Lower lobe of right lung (tissue), 2 donors: ENCODE measurements around the gene PHF23. TPM values are rescaled to one million over a fixed set of nuclear protein-coding genes. Genes with fewer than 3 reads are reported as not detected.

Experiments used
- ATAC-seq, 2 donors: fragments of 200-7000 bp; cut with Tn5 transposase; one replicate each; pipeline ENCODE4 v1.9.1; 2020 to 2022; ENCODE audit warnings: mild to moderate bottlenecking in 2 of 2, moderate library complexity in 2 of 2
- DNase-seq: peaks from one replicate; pipeline ENCODE4 v3.0.0-alpha.2; 2020
- H3K27ac ChIP-seq: fragments of 200-600 bp; one replicate; pipeline ENCODE4 v1.8.0; 2022
- H3K27me3 ChIP-seq: fragments of 200-600 bp; one replicate; pipeline ENCODE4 v1.8.0; 2022; ENCODE audit warnings: low read depth
- H3K36me3 ChIP-seq: fragments of 200-600 bp; one replicate; pipeline ENCODE4 v1.8.0; 2022; ENCODE audit warnings: mild to moderate bottlenecking
- H3K4me1 ChIP-seq: fragments of 200-600 bp; one replicate; pipeline ENCODE4 v1.8.0; 2022
- H3K4me3 ChIP-seq: fragments of 200-600 bp; one replicate; pipeline ENCODE4 v1.8.0; 2022; ENCODE audit warnings: mild to moderate bottlenecking
- H3K9me3 ChIP-seq: fragments of 200-600 bp; one replicate; pipeline ENCODE4 v1.8.0; 2022
- intact Hi-C: fragments of 100-400 bp; cut with DNase I; formaldehyde crosslinking; loops from one replicate; pipeline ENCODE4 v1.11.0; 2022
- total RNA-seq: library from RNA; stranded (reverse); fragmentation: NEBNext Ultra II Directional; extraction: Animal tissue kit (Norgen Biotek cat#: 25700); gene quantifications from one replicate; pipeline ENCODE4 v1.2.1, GENCODE V29; 2021
- TF ChIP-seq, protein P1 (sequence below): fragments of 200-600 bp; IDR thresholded peaks from one replicate; pipeline ENCODE4 v1.8.0; 2022; ENCODE audit warnings: antibody characterized with exemption, mild to moderate bottlenecking
- donor health status: DM: no; HTN: yes; CAD: no; lungs with severe emphysema.

PHF23 gene
- total RNA-seq, 1 donor from 2014 or later = 33.9 TPM

DNA sequence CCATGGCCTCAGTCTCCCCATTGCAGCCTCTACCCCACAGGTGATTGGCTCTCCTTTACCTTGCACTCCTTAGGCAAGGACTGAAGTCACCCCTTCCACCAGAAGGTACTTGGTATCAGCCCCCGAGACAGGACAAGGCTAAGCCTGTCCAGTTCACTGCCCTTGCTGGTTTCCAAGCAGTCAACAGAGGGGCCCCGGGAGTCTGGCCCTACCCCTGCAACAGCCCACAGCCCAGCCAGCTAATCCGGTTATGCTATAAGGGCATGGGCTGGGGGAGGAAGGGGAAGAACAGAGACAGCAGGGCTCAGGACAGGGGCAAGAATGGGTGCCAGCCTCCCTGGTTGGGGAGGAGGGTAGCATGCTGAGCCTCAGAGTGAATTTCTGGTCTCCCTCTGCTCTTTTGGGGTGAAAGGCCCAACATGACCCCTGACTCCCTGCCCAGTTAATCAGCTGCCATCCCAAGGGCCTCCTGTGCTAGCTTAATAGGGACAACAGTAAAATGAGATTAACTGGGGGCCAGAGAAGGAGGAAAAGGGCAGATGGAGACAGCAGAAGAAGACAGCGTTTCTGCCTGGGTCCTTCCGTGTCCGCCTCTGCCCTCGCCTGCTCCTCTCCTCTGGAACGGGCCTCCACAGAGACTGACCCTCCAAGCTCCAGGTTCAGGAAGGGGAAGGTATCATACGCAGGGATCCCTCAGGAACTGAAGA is 30.4 kb downstream of the PHF23 start:
- Histone ChIP-seq H3K27ac (no peak overlapping the region), H3K4me1 (peaks cover 11% of the 10 kb centered on the region), H3K27me3 (no peaks in the 10 kb centered on the region), H3K9me3 (no peaks in the 10 kb centered on the region), H3K36me3 (peaks cover 1% of the 10 kb centered on the region), H3K4me3 (no peak overlapping the region)
- TF ChIP-seq, protein P1, sequence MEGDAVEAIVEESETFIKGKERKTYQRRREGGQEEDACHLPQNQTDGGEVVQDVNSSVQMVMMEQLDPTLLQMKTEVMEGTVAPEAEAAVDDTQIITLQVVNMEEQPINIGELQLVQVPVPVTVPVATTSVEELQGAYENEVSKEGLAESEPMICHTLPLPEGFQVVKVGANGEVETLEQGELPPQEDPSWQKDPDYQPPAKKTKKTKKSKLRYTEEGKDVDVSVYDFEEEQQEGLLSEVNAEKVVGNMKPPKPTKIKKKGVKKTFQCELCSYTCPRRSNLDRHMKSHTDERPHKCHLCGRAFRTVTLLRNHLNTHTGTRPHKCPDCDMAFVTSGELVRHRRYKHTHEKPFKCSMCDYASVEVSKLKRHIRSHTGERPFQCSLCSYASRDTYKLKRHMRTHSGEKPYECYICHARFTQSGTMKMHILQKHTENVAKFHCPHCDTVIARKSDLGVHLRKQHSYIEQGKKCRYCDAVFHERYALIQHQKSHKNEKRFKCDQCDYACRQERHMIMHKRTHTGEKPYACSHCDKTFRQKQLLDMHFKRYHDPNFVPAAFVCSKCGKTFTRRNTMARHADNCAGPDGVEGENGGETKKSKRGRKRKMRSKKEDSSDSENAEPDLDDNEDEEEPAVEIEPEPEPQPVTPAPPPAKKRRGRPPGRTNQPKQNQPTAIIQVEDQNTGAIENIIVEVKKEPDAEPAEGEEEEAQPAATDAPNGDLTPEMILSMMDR = no peak
- no peak for ATAC-seq
- no peak for DNase-seq
- intact Hi-C loops = no loop called here

DNA sequence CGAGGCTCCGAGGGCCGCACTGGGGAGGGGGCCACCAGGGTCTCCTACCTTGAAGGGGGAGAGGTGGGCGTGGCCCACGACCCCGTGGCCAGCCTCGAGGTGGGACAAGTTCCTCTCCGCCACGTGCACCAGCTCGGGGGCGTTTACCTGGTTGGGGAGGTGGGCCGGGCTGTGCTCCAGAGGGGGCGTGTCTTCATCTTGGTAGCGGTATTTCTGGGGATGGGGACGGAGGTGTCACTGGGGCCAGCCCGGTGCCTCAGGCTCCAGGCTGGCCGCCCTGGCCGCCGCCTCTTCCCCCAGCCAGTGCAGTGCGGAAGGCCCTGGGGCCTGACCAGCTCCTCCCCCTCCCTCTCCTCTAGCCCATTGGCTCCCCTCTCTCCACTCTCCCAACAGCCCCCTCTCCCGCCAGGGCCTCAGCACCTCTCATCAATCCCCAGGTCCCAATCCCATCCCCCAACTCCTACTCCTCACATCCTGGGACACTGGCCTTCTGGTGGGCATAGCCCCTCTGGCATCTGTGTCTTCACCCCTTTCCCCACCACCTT is 31.2 kb downstream of the PHF23 start:
- Histone ChIP-seq H3K4me3 (no peak overlapping the region), H3K27me3 (no peaks in the 10 kb centered on the region), H3K4me1 (peaks cover 4% of the 10 kb centered on the region), H3K9me3 (no peaks in the 10 kb centered on the region), H3K36me3 (peaks cover 9% of the 10 kb centered on the region), H3K27ac (no peak overlapping the region)
- ATAC-seq (no peak), DNase-seq (no peak)
- TF ChIP-seq, protein P1 = no peak
- intact Hi-C loops = no loop called here

DNA sequence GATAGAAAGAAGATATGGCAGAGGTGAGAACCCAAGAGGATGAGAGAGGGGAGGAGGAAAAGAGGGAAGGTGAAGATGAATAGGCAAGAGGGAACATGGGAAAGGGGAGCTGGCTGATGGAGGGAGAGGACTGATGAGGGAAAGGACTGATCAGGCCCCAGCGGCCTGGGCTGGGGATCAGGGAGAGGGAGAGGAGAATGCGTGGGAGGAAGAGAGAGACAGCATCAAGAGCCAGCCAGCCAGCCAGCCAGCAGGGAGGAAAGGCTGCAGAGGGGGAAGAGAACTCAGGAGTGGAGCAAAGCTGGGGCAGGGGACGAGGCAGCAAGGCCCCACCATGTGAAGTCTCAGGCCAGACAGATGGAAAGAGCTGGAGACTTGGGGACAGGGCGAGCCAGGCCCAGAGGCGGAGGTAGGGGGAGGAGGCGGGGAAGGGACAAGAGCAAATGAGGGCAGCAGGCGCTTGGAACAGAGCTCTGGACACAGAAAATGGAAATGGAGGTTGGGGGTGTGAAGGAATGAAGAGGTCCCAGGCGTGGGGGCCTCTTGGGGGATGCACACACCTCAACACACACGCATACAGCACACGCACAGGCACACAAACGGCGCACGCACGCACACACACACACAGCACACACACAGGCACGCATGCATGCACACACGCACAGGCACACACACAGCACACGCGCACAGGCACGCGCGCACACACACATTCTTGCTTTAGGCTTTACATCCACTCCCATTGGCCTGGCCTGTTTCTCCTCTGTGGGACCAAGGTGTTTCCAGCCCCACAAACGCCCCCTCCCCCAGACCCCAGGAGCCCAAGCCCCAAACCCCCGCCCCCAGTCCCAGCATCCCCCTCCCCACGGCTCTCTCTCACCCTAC is 31.9 kb downstream of the PHF23 start:
- H3K9me3 ChIP-seq = no peaks in the 10 kb centered on the region
- intact Hi-C loops = no loop called here
- TF ChIP-seq, protein P1 = no peak
- H3K4me3 ChIP-seq = no peak overlapping the region
- no peak for DNase-seq
- no peak overlapping the region for H3K27ac ChIP-seq
- peaks cover 4% of the 10 kb centered on the region for H3K4me1 ChIP-seq
- no peak for ATAC-seq
- peaks cover 17% of the 10 kb centered on the region for H3K36me3 ChIP-seq
- H3K27me3 ChIP-seq = no peaks in the 10 kb centered on the region

DNA sequence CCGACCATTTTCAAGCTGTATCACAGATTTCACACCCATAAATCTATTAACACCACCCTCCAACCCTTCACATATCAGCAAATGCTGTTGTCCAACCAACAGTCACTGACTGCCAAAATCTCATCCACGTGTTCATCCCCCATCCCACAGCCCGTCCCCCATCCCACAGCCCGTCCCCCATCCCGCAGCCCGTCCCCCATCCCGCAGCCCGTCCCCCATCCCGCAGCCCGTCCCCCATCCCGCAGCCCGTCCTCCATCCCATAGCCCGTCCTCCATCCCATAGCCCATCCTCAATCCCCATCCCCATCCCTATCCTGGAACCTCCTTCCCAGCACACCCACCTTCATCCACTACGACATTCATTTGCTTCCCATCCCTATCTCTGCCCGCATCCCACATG is 33.7 kb downstream of the PHF23 start:
- DNase-seq = no peak
- Histone ChIP-seq H3K4me1 (peaks cover 4% of the 10 kb centered on the region), H3K4me3 (peak overlapping the region; percentile 54), H3K27ac (peak overlapping the region; percentile 31), H3K36me3 (peaks cover 32% of the 10 kb centered on the region), H3K27me3 (no peaks in the 10 kb centered on the region), H3K9me3 (no peaks in the 10 kb centered on the region)
- TF ChIP-seq, protein P1 = no peak
- no peak for ATAC-seq
- intact Hi-C loops = no loop called here

DNA sequence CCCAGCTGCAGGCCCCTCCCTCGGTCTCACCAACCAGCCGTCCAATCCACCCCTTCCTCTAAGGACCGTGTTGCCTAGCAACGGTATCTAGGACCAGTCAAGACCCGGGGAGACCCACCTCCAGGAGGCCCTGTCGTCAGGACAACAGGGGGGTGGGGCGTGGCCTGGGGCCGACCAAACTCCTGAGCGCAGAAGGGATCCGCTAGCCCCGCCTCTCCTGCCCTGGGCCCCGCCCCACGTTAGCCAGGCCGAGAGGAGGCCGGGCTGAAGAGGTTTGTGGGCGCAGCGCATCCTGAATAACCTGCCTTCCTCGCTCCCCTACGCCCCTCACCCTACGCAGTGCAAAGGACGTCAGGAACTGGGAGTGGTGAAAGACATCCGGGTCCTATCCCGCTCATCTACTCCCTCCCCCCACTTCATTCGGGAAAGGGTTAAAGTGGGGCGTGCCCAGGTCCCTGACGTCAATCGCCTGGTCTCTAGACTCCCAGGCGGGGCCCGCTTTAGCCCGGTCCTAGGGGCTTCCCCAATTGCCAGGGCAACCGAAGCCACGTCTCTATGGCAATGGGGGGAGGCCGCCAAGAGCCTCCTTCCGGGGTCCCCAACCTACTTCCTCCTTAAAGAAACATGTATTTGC is 34.3 kb downstream of the PHF23 start:
- Histone ChIP-seq H3K27me3 (no peaks in the 10 kb centered on the region), H3K27ac (peak overlapping the region; percentile 31), H3K36me3 (peaks cover 37% of the 10 kb centered on the region), H3K9me3 (no peaks in the 10 kb centered on the region), H3K4me3 (peak overlapping the region; percentile 54), H3K4me1 (peaks cover 4% of the 10 kb centered on the region)
- ATAC-seq (peak; percentile 91 to 92), DNase-seq (peak; percentile 91)
- TF ChIP-seq, protein P1 = no peak
- intact Hi-C loops = no loop called here
